H1 (cell line): ENCODE measurements around the gene DPM2. TPM values are rescaled to one million over a fixed set of nuclear protein-coding genes. Genes with fewer than 3 reads are reported as not detected.

Source experiments
- CTCF ChIA-PET: fragments of 300-600 bp; sonication (Branson Sonifier 250); formaldehyde crosslinking; loops from one replicate; lab custom pipeline; 2021; ENCODE audit not compliant: partially characterized antibody; lab: Charles Lee
- POLR2A ChIA-PET: fragments of 300-600 bp; sonication (Branson Sonifier 250); formaldehyde crosslinking; loops from one replicate; lab custom pipeline; 2021; ENCODE audit warnings: inconsistent platforms; ENCODE audit not compliant: partially characterized antibody; lab: Charles Lee
- DNase-seq, 2 experiments: peaks; one replicate each; pipeline versions ENCODE4 v3.0.0 to v3.0.0-alpha.2; 2010 to 2022; ENCODE audit warnings: low spot score in 2 of 2, low read depth in 1 of 2, mixed read lengths in 1 of 2
- FAIRE-seq: peaks from 2 replicates; lab custom pipeline; 2011; peaks lifted over from hg19 to GRCh38; lab: Jason Lieb, UNC
- H2AFZ ChIP-seq: 2 replicates; pipeline ENCODE4 v1.8.1; 2012; ENCODE audit warnings: low read length, inconsistent platforms
- H2AK5ac ChIP-seq: 2 replicates; pipeline ENCODE4 v1.6.1; 2013; ENCODE audit warnings: low read depth, low read length
- H2BK120ac ChIP-seq: replicated peaks from 2 replicates; pipeline ENCODE3; 2013; ENCODE audit warnings: low read depth, low read length, inconsistent platforms
- H2BK12ac ChIP-seq: 2 replicates; pipeline ENCODE4 v1.6.1; 2013; ENCODE audit warnings: low read depth, low read length
- H2BK15ac ChIP-seq: 2 replicates; pipeline ENCODE4 v1.6.1; 2013; ENCODE audit warnings: low read length
- H2BK20ac ChIP-seq: 2 replicates; pipeline ENCODE4 v1.6.1; 2013; ENCODE audit warnings: low read length
- H2BK5ac ChIP-seq: 2 replicates; pipeline ENCODE4 v1.6.1; 2013; ENCODE audit warnings: low read depth, low read length
- H3K14ac ChIP-seq: 2 replicates; pipeline ENCODE4 v1.6.1; 2013; ENCODE audit warnings: inconsistent platforms; ENCODE audit not compliant: insufficient read length
- H3K18ac ChIP-seq: 2 replicates; pipeline ENCODE4 v1.6.1; 2013; ENCODE audit warnings: low read length; ENCODE audit errors: extremely low read depth
- H3K23ac ChIP-seq: 2 replicates; pipeline ENCODE4 v1.6.1; 2013; ENCODE audit warnings: inconsistent platforms; ENCODE audit not compliant: insufficient read length
- H3K23me2 ChIP-seq: 2 replicates; pipeline ENCODE4 v1.6.1; 2013; ENCODE audit warnings: low read depth, low read length
- H3K27ac ChIP-seq: 2 replicates; pipeline ENCODE4 v1.6.1; 2011; ENCODE audit warnings: low read depth, low read length, inconsistent platforms
- H3K27me3 ChIP-seq, 4 experiments: replicated peaks in 1 of 4; 1 replicate in 1 of 4; 2 replicates in 3 of 4; pipeline versions ENCODE4 v1.6.1 to v1.8.1; 2011 to 2013; ENCODE audit warnings: low read length in 3 of 4, mild to moderate bottlenecking in 3 of 4, inconsistent platforms in 2 of 4, mixed read lengths in 2 of 4, moderate library complexity in 1 of 4; ENCODE audit not compliant: control insufficient read depth in 3 of 4, insufficient read depth in 3 of 4; ENCODE audit errors: extremely low read depth in 1 of 4
- H3K36me3 ChIP-seq, 4 experiments: 2 replicates each; pipeline versions ENCODE4 v1.6.1 to v1.8.1; 2011 to 2013; ENCODE audit warnings: mild to moderate bottlenecking in 4 of 4, low read length in 3 of 4, moderate library complexity in 2 of 4, control low read depth in 1 of 4, inconsistent platforms in 1 of 4; ENCODE audit not compliant: insufficient read depth in 4 of 4, control insufficient read depth in 2 of 4
- H3K4ac ChIP-seq: replicated peaks from 2 replicates; pipeline ENCODE3; 2013; ENCODE audit warnings: low read length, low read depth, mixed read lengths, inconsistent platforms; ENCODE audit not compliant: insufficient read length
- H3K4me1 ChIP-seq, 4 experiments: replicated peaks in 1 of 4; 1 replicate in 1 of 4; 2 replicates in 3 of 4; pipeline versions ENCODE4 v1.6.1 to v1.8.1; 2011 to 2013; ENCODE audit warnings: low read length in 3 of 4, inconsistent platforms in 2 of 4, mixed read lengths in 1 of 4; ENCODE audit not compliant: insufficient read depth in 4 of 4, control insufficient read depth in 3 of 4
- H3K4me2 ChIP-seq, 2 experiments: 2 replicates each; pipeline versions ENCODE4 v1.6.1 to v1.8.1; 2011 to 2013; ENCODE audit warnings: low read depth in 2 of 2, low read length in 2 of 2, control low read depth in 1 of 2, inconsistent platforms in 1 of 2, mild to moderate bottlenecking in 1 of 2; ENCODE audit not compliant: insufficient read depth in 1 of 2
- H3K4me3 ChIP-seq, 4 experiments: fragments of 200-600, 300-600 bp in 1 of 4; sonication (generic), shearing (Covaris generic), sonication (Bioruptor Twin) in 1 of 4; 2 replicates each; pipeline versions ENCODE4 v1.5.1 to v1.8.1; 2011 to 2016; ENCODE audit warnings: low read length in 4 of 4, low read depth in 3 of 4, control low read depth in 2 of 4, inconsistent platforms in 2 of 4, mild to moderate bottlenecking in 2 of 4, mixed read lengths in 1 of 4, moderate library complexity in 1 of 4; ENCODE audit not compliant: insufficient read depth in 2 of 4; ENCODE audit errors: extremely low read depth in 1 of 4
- H3K56ac ChIP-seq: replicated peaks from 2 replicates; pipeline ENCODE3; 2013; ENCODE audit warnings: low read depth, mild to moderate bottlenecking, mixed read lengths, low read length, inconsistent platforms; ENCODE audit not compliant: insufficient read length
- H3K79me1 ChIP-seq: 2 replicates; pipeline ENCODE4 v1.6.1; 2013; ENCODE audit warnings: low read depth, low read length, control low read depth
- H3K79me2 ChIP-seq, 2 experiments: 2 replicates each; pipeline versions ENCODE4 v1.6.1 to v1.8.1; 2012 to 2013; ENCODE audit warnings: low read length in 2 of 2, mild to moderate bottlenecking in 2 of 2, inconsistent platforms in 1 of 2; ENCODE audit not compliant: insufficient read depth in 2 of 2, control insufficient read depth in 1 of 2
- H3K9ac ChIP-seq, 4 experiments: replicated peaks in 1 of 4; 1 replicate in 1 of 4; 2 replicates in 3 of 4; pipeline versions ENCODE4 v1.6.1 to v1.8.1; 2011 to 2013; ENCODE audit warnings: low read depth in 3 of 4, low read length in 3 of 4, control low read depth in 2 of 4, mild to moderate bottlenecking in 2 of 4, moderate library complexity in 2 of 4, inconsistent platforms in 1 of 4; ENCODE audit errors: extremely low read depth in 1 of 4
- H3K9me3 ChIP-seq, 2 experiments: 2 replicates each; pipeline versions ENCODE4 v1.6.1 to v1.8.1; 2012 to 2013; ENCODE audit warnings: mild to moderate bottlenecking in 2 of 2, moderate library complexity in 2 of 2, control low read depth in 1 of 2, inconsistent platforms in 1 of 2, low read depth in 1 of 2, low read length in 1 of 2, mixed read lengths in 1 of 2; ENCODE audit not compliant: insufficient read depth in 2 of 2
- H4K20me1 ChIP-seq, 2 experiments: replicated peaks in 1 of 2; 2 replicates each; pipeline versions ENCODE3 to v1.8.1; 2011 to 2013; ENCODE audit warnings: inconsistent platforms in 2 of 2, low read length in 2 of 2, mild to moderate bottlenecking in 1 of 2; ENCODE audit not compliant: insufficient read depth in 2 of 2, control insufficient read depth in 1 of 2
- H4K5ac ChIP-seq: 2 replicates; pipeline ENCODE4 v1.6.1; 2013; ENCODE audit warnings: low read length, low read depth, mixed read lengths, inconsistent platforms; ENCODE audit not compliant: insufficient read length
- H4K8ac ChIP-seq: 2 replicates; pipeline ENCODE4 v1.8.0; 2013; ENCODE audit warnings: mild to moderate bottlenecking, moderate library complexity, low read length, inconsistent platforms; ENCODE audit not compliant: insufficient read depth; ENCODE audit errors: extremely low read depth
- H4K91ac ChIP-seq: replicated peaks from 2 replicates; pipeline ENCODE3; 2013; ENCODE audit warnings: low read length, mixed read lengths, inconsistent platforms; ENCODE audit not compliant: insufficient read length
- BACH1 ChIP-seq: IDR thresholded peaks from 2 replicates; pipeline ENCODE4 v1.6.1; 2012; ENCODE audit warnings: low read length, improper control_type of control experiment
- EGR1 ChIP-seq: IDR thresholded peaks from 2 replicates; pipeline ENCODE4 v1.6.1; 2011; ENCODE audit warnings: low read depth, low read length, borderline replicate concordance
- NRF1 ChIP-seq: IDR thresholded peaks from 2 replicates; pipeline ENCODE4 v1.6.1; 2011; ENCODE audit warnings: mild to moderate bottlenecking, low read depth, low read length, improper control_type of control experiment
- PHF8 ChIP-seq: fragments of 200-600 bp; sonication (generic); conservative IDR thresholded peaks from 2 replicates; pipeline ENCODE4 v1.7.1; 2012; ENCODE audit warnings: low read depth, mild to moderate bottlenecking, inconsistent platforms, low read length, moderate library complexity
- RAD21 ChIP-seq, 2 experiments: IDR thresholded peaks in 1 of 2; conservative IDR thresholded peaks in 1 of 2; 2 replicates each; pipeline ENCODE4 v1.6.1; 2011; ENCODE audit warnings: low read depth in 2 of 2, low read length in 2 of 2, improper control_type of control experiment in 1 of 2, inconsistent platforms in 1 of 2, mild to moderate bottlenecking in 1 of 2, moderate library complexity in 1 of 2
- TBP ChIP-seq: IDR thresholded peaks from 2 replicates; pipeline ENCODE4 v1.6.1; 2011; ENCODE audit warnings: low read depth, low read length, improper control_type of control experiment
- WGBS, 2 experiments: shearing (Covaris generic) in 1 of 2; methylation state at CpG; one replicate each; pipeline versions ENCODE4 v1.1.6 to v1.1.7; 2013 to 2015; ENCODE audit warnings: low lambda C conversion rate in 2 of 2, mixed read lengths in 2 of 2, inconsistent platforms in 1 of 2, low coverage in 1 of 2, missing lambda C conversion rate in 1 of 2; ENCODE audit not compliant: insufficient replicate concordance in 2 of 2, insufficient coverage in 1 of 2, insufficient read length in 1 of 2; ENCODE audit errors: extremely low coverage in 1 of 2, missing lambda C conversion rate in 1 of 2; 5-methylcytosine and 5-hydroxymethylcytosine counted together
- long read RNA-seq, 2 experiments: library from RNA in 1 of 2; library from capped mRNA in 1 of 2; stranded (forward); transcript quantifications; one replicate each; pipeline ENCODE4 v2.0.0, GENCODE V29; 2021; ENCODE audit warnings: inconsistent platforms in 1 of 2
- polyA minus RNA-seq, 3 experiments: library from RNA; depleted of rRNA, polyadenylated mRNA; stranded (reverse); fragments of >200 nt; gene quantifications; 1 replicate in 2 of 3; 2 replicates in 1 of 3; pipeline ENCODE4 v1.2.3, GENCODE V29; 2011
- polyA plus RNA-seq, 7 experiments: library from polyadenylated mRNA; depleted of rRNA in 3 of 7; stranded (reverse) in 5 of 7; unstranded in 2 of 7; fragments of >200 nt in 5 of 7; fragments of 200-250 nt in 2 of 7; gene quantifications; 1 replicate in 5 of 7; 2 replicates in 1 of 7; 4 replicates in 1 of 7; pipeline versions ENCODE4 v1.2.1 to v1.2.3, GENCODE V29; 2011 to 2013; ENCODE audit warnings: missing spikeins in 2 of 7, mixed read lengths in 2 of 7
- total RNA-seq: library from RNA; stranded (reverse); fragmentation: NEBNext Ultra II Directional; extraction: Animal tissue kit (Norgen Biotek cat#: 25700); gene quantifications from 2 replicates; pipeline ENCODE4 v1.2.1, GENCODE V29; 2021

The DPM2 gene, protein sequence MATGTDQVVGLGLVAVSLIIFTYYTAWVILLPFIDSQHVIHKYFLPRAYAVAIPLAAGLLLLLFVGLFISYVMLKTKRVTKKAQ
- total RNA-seq (45.4 and 48.8 TPM in 2 replicates), polyA plus RNA-seq (2011; rRNA removed) (95.4 and 110 TPM in 2 replicates), polyA minus RNA-seq (2011; rRNA and poly(A)+ RNA removed) (37.7 and 56.7 TPM in 2 replicates)
- 55.5 TPM for polyA plus RNA-seq (2011; cell fraction: cytosol; rRNA removed)
- polyA plus RNA-seq (2011; cell fraction: nucleus; rRNA removed): 67.9 TPM
- 34.5 to 60.4 TPM (median 57.6 TPM) in 4 replicates for polyA plus RNA-seq (2012, experiment 1 of 2)
- 64.1 TPM for polyA plus RNA-seq (2012, experiment 2 of 2)
- polyA plus RNA-seq (2013, experiment 1 of 2): 39.2 TPM
- polyA plus RNA-seq (2013, experiment 2 of 2): 39.2 TPM
- 37.1 TPM for polyA minus RNA-seq (2011; cell fraction: cytosol; rRNA and poly(A)+ RNA removed)
- polyA minus RNA-seq (2011; cell fraction: nucleus; rRNA and poly(A)+ RNA removed): 41.0 TPM
- long read RNA-seq, experiment 1, transcript DPM2-201 (4 exons, 1,542 nt): minor isoform, 9 of 55 reads
- long read RNA-seq, experiment 1, transcript DPM2-203 (3 exons, 928 nt): major isoform, 34 of 55 reads
- long read RNA-seq, experiment 1, partial matches to known transcripts: 6 of 55 reads
- long read RNA-seq, experiment 1, other reads (novel, unspliced or antisense): 4 of 55 reads
- long read RNA-seq, experiment 2, transcript DPM2-201 (4 exons, 1,542 nt): major isoform, 56 of 77 reads
- long read RNA-seq, experiment 2, partial matches to known transcripts: 8 of 77 reads
- long read RNA-seq, experiment 2, other reads (novel, unspliced or antisense): 6 of 77 reads

DNA sequence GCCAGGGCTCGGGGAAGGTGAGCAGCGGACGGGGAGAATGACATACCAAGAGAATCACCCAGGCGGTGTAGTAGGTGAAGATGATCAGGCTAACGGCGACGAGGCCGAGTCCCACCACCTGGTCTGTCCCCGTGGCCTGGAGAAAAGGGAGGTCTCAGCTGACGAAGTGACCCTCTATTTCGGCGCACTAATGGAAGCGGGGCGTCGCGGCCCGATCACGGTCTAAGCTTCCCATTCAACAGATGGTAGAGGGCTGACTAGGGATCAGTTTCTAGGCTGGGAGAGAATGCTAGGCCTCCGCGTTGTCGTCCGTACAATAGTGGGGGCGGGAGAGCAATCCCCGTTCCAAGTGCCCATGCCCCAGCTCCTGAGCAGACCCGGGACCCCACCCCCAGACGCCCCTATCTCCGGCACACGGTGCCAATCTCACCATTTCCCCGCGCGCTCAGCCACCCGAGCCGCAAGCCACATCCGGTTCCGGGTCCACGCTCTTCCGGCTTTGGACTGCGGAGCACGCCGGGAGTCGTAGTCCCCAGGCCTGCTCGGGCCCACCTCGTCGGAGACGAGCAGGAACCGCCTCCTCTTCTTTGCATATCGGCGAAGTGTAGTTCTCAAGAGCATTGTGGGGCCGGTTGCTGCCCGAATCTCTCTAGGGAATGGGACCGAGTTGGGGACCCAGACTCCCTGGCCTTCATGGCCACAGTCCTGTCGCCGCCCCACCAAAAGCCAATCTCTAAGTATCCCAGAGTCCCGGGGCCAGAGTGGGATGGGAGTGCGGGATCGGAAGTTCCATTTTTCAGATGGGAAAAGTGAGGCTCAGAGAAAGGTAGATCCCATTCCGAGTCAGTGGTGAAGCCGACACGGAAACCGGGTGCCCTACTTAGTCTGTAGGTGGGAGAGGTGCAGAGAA lies at the start of gene DPM2:
Gene DPM2, minus strand, starts transcription at position 467 of the 910 bp plus-strand sequence. Its CDS starts 34 bp downstream, at position 433.
- no peak within 1 kb of the TSS for H2BK20ac ChIP-seq
- H3K27ac ChIP-seq: peak within 1 kb of the TSS; percentile 46; the same call in 1 of the 2 replicates
- H4K5ac ChIP-seq: peak within 1 kb of the TSS; percentile 72
- H3K4me3 ChIP-seq: peak within 1 kb of the TSS; percentile 76 to 98 (median 88)
- POLR2A ChIA-PET: interaction anchor here (0.8 to 1.4 kb wide), 9 partner anchors 9 to 160 kb away, joined by 3 to 4 read pairs (median 4); no protein-coding TSS in a partner anchor
- no peaks in the 10 kb centered on the region for H3K27me3 ChIP-seq
- peak within 1 kb of the TSS; percentile 87 for H3K18ac ChIP-seq
- peak within 1 kb of the TSS; percentile 90 for H3K4ac ChIP-seq
- H3K79me1 ChIP-seq: peaks cover 10% of the 10 kb centered on the region
- H2AK5ac ChIP-seq: peak within 1 kb of the TSS; percentile 72
- H3K56ac ChIP-seq: peak within 1 kb of the TSS; percentile 42
- H3K9me3 ChIP-seq: no peaks in the 10 kb centered on the region
- H3K23me2 ChIP-seq: peaks cover 13% of the 10 kb centered on the region; the same call in 1 of the 2 replicates
- WGBS, 2 experiments: 7% methylated on average over 58 of the region's 60 CpGs; no CpG with 5 or more reads in 1 of the 2 experiments
- H2BK120ac ChIP-seq: no peak within 1 kb of the TSS
- FAIRE-seq (no peak), DNase-seq (peak in 1 of 2 experiments; percentile 83)
- peak within 1 kb of the TSS; percentile 43 to 80 (median 68) for H3K9ac ChIP-seq
- no peak within 1 kb of the TSS for H3K14ac ChIP-seq
- H4K20me1 ChIP-seq: peaks cover 1 to 22% of the 10 kb centered on the region in 2 experiments
- peak within 1 kb of the TSS; percentile 84 to 95 for H3K4me2 ChIP-seq
- peak within 1 kb of the TSS; percentile 38 for H4K91ac ChIP-seq
- peaks cover 0 to 19% (median 14%) of the 10 kb centered on the region in 4 experiments; a peak in 6 of 7 replicates for H3K4me1 ChIP-seq
- CTCF ChIA-PET: interaction anchor here (1.3 to 35.5 kb wide), 3 partner anchors 16 to 93 kb away, joined by 3 to 825 read pairs (median 143); no protein-coding TSS in a partner anchor
- H3K36me3 ChIP-seq: peaks cover 0 to 11% (median 5%) of the 10 kb centered on the region in 4 experiments; a peak in 6 of 8 replicates
- H2BK12ac ChIP-seq: 0 out of 2 replicates have a peak within 1 kb of the TSS, but pooled peaks have one; percentile 68
- H2AFZ ChIP-seq: peak within 1 kb of the TSS; percentile 54; the same call in 1 of the 2 replicates
- H3K23ac ChIP-seq: no peak within 1 kb of the TSS
- peak within 1 kb of the TSS; percentile 81 for H2BK5ac ChIP-seq
- H2BK15ac ChIP-seq: peak within 1 kb of the TSS; percentile 61; the same call in 1 of the 2 replicates
- peak within 1 kb of the TSS; percentile 96 for H4K8ac ChIP-seq
- H3K79me2 ChIP-seq: peaks cover 0 to 15% of the 10 kb centered on the region in 2 experiments; a peak in 1 of 4 replicates
- peak; percentile 82 for TF ChIP-seq PHF8
- TF ChIP-seq NRF1: no peak
- peak; percentile 49; the same call in 1 of the 2 replicates for TF ChIP-seq TBP
- no peak for TF ChIP-seq EGR1
- TF ChIP-seq RAD21 (IDR thresholded peaks at IDR 0.05 in 1 of 2, conservative IDR thresholded peaks at IDR 0.05 in 1 of 2; ENCODE audit: low read depth in 2 of 2, low read length in 2 of 2): no peak
- TF ChIP-seq BACH1: no peak; the same call in 1 of the 2 replicates
